A172 (cell line): ENCODE results near the gene DNTT. TPM values are rescaled to one million over a fixed set of nuclear protein-coding genes. Genes with fewer than 3 reads are reported as not detected.
A peak's percentile ranks its signal among the peaks of the same experiment; 100 is the strongest.

Experiments
- DNase-seq: peaks from one replicate; pipeline ENCODE4 v3.0.0-alpha.2; 2015; ENCODE audit warnings: low spot score
- total RNA-seq: library from RNA; depleted of rRNA; stranded (reverse); fragments of >200 nt; shearing (Covaris generic); gene quantifications from 2 replicates; pipeline ENCODE4 v1.2.3, GENCODE V29; 2014; rRNA removed

The DNTT gene
- total RNA-seq, 1 experiment from 2014 or later: not detected

- peak; percentile 48 for DNase-seq
These were observed 73.6 kb downstream of the DNTT start for GRCh38 chr10:96377816-96378294.

DNA sequence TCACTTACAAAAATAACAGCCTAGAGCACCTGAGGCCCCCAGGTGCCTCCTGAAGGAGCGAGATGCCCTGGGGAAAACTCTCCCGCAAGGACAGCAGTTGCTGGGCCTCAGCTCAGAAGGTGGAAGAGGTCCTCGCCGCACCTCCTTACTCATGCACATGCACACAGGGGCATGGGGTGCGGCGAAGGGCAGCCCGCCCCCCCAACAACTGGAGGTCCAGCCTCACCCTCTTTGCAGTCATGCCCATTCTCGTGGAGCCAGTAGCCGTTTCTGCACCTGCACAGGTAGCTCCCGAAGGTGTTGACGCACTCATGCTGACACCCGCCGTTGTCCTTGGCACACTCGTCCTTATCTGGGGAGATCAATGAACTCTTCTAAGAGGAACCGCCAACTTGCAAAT lies 74.5 kb downstream of the DNTT start:
- DNase-seq: no peak

- DNase-seq: no peak
These were observed 75.5 kb downstream of the DNTT start for GRCh38 chr10:96379758-96380157.

DNA sequence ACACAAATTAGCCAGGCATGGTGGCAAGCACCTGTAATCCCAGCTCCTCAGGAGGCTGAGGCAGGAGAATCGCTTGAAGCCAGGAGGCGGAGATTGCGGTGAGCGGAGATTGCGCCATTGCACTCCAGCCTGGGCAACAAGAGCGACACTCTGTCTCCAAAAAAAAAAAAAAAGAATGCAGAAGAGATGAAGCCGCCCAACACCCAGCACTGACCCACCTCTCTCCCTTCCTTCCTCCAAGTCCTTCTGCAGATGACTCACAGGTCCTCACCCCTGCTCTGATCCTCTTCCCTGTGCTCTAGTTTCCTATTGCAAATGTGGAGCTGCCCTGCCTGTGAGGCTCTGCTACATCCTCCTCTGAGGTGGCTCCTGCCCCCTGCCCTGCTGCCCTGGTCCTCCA lies 76.6 kb downstream of the DNTT start:
- DNase-seq: peak; percentile 29

DNA sequence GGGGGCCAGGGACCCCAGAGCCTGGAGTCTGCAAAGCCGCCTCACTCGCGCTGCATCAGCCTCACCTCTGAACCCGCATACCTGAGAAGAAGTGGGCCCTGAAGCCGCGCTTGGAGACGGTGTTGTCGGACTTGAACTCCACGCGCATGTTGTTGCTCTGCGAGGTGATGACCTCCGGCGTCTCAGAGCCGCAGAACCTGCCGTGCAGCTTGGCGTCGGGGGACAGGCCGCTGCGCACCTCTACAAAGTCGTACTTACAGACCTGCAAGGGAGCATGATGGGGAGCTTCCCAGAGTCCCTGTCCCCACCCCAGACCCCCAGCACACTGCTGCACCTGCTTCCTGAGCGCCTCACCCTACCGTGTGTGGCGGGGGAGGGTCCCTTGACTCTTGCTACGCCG lies 80.3 kb downstream of the DNTT start:
- DNase-seq: no peak

DNA sequence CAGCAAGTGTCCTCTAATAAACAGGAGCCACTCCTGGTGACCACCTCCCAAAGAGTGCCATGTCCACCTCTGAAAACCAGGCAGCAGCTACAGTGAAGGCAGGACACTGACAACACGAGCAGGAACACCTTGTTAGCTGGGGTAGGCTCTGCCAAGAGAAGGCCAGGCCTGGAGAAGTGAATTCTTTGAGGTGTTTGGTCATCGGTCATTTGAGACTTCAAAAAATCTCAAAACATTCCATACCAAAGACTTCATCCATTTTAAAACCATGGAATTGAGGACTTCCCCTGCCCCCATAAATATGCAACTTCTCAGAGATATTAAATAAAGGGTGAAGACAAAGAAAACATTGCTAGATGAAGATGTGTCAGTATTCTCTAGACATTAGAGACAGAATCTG lies 82.9 kb downstream of the DNTT start:
- DNase-seq: no peak

- no peak for DNase-seq
These were observed 83.4 kb downstream of the DNTT start for GRCh38 chr10:96387601-96388000.

Other genes starting within 250 kb of the DNTT start
- gene ZNF518A, start 174.1 kb upstream of the DNTT start, total RNA-seq: 7.9 and 19.7 TPM in 2 replicates
- not detected in 2 replicates for gene BLNK, start 32.9 kb upstream of the DNTT start, total RNA-seq
- not detected in 2 replicates for gene OPALIN, start 54.6 kb downstream of the DNTT start, total RNA-seq
- gene TLL2, start 209.5 kb downstream of the DNTT start, total RNA-seq: 0.12 and 0.38 TPM in 2 replicates